Activated naive CD4-positive, alpha-beta T cell treated with anti-CD3 and anti-CD28 coated beads for 36 hours (primary cell): ENCODE measurements around the gene C15orf61. TPM values are rescaled to one million over a fixed set of nuclear protein-coding genes. Genes with fewer than 3 reads are reported as not detected.
A peak's percentile ranks its signal among the peaks of the same experiment; 100 is the strongest.

Source experiments
- CTCF ChIA-PET: fragments of 350-600 bp; sonication (Branson Sonifier 250); formaldehyde crosslinking; loops from one replicate; lab custom pipeline; 2021; ENCODE audit warnings: antibody characterized with exemption; lab: Charles Lee
- DNase-seq: peaks from one replicate; pipeline ENCODE4 v3.0.0-alpha.2; 2020
- H3K27ac Mint-ChIP-seq: one replicate; pipeline ENCODE4 v1.8.0; 2021; ENCODE audit warnings: mild to moderate bottlenecking, mixed read lengths
- H3K27me3 Mint-ChIP-seq: one replicate; pipeline ENCODE4 v1.8.0; 2021; ENCODE audit warnings: low read depth, mixed read lengths
- H3K36me3 Mint-ChIP-seq: one replicate; pipeline ENCODE4 v1.8.0; 2021; ENCODE audit warnings: low read depth, mixed read lengths
- H3K4me1 Mint-ChIP-seq: one replicate; pipeline ENCODE4 v1.8.0; 2021; ENCODE audit warnings: low read depth, mixed read lengths
- H3K4me3 Mint-ChIP-seq: one replicate; pipeline ENCODE4 v1.8.0; 2021; ENCODE audit warnings: mild to moderate bottlenecking, moderate library complexity, mixed read lengths
- H3K9me3 Mint-ChIP-seq: one replicate; pipeline ENCODE4 v1.8.0; 2021; ENCODE audit warnings: mixed read lengths
- intact Hi-C: fragments of 100-400 bp; cut with micrococcal nuclease; formaldehyde crosslinking; loops from one replicate; pipeline ENCODE4 v1.15.1; 2023
- total RNA-seq, 2 experiments: library from RNA; stranded (reverse); gene quantifications; one replicate each; pipeline ENCODE4 v1.2.3, GENCODE V29; 2021

Gene C15orf61
- total RNA-seq, 2 experiments from 2014 or later, result 6.2 to 7.2 TPM

- intact Hi-C loops, result loop anchor here (1.0 to 5.0 kb wide), 6 partner anchors 17 to 707 kb away; partner anchors contain the start of genes CLN6 and RNU6-1
Measured at GRCh38 chr15:67521783-67522568, 1.0 kb downstream of the C15orf61 start.

GRCh38 chr15:67523330-67523729 is 2.4 kb downstream of the C15orf61 start:
- H3K27me3 Mint-ChIP-seq, result no peaks in the 10 kb centered on the region
- CTCF ChIA-PET, result interaction anchor here (0.6 kb wide), 1 partner anchor 239 kb away, joined by 8 read pairs; no protein-coding TSS in a partner anchor
- H3K4me3 Mint-ChIP-seq, result peak overlapping the region; percentile 29
- no peak overlapping the region for H3K27ac Mint-ChIP-seq
- no peaks in the 10 kb centered on the region for H3K9me3 Mint-ChIP-seq
- peaks cover 3% of the 10 kb centered on the region for H3K36me3 Mint-ChIP-seq
- H3K4me1 Mint-ChIP-seq, result peaks cover 23% of the 10 kb centered on the region
- no peak for DNase-seq
- intact Hi-C loops, result loop anchor here (5.0 kb wide), 2 partner anchors 239 to 281 kb away; no protein-coding TSS in a partner anchor

More at GRCh38 chr15:67521783-67522568, 1.0 kb downstream of the C15orf61 start:
- CTCF ChIA-PET, result interaction anchor here (0.6 to 1.9 kb wide), 4 partner anchors 11 to 314 kb away, joined by 3 to 4 read pairs (median 4); partner anchors contain the start of gene MAP2K5
- peak overlapping the region; percentile 95 for H3K27ac Mint-ChIP-seq
- H3K9me3 Mint-ChIP-seq, result no peaks in the 10 kb centered on the region
- peak overlapping the region; percentile 92 for H3K4me3 Mint-ChIP-seq
- H3K36me3 Mint-ChIP-seq, result peaks cover 3% of the 10 kb centered on the region
- H3K4me1 Mint-ChIP-seq, result peaks cover 23% of the 10 kb centered on the region
- no peaks in the 10 kb centered on the region for H3K27me3 Mint-ChIP-seq
- DNase-seq, result no peak

GRCh38 chr15:67524235-67524634 is 3.3 kb downstream of the C15orf61 start:
- Mint-ChIP-seq H3K27ac (no peak overlapping the region), H3K4me3 (no peak overlapping the region), H3K36me3 (peaks cover 3% of the 10 kb centered on the region), H3K27me3 (no peaks in the 10 kb centered on the region), H3K4me1 (peaks cover 23% of the 10 kb centered on the region), H3K9me3 (no peaks in the 10 kb centered on the region)
- CTCF ChIA-PET, result interaction anchor here (0.7 to 1.1 kb wide), 3 partner anchors 67 to 312 kb away, joined by 3 to 5 read pairs (median 3); no protein-coding TSS in a partner anchor
- DNase-seq, result no peak
- intact Hi-C loops, result loop anchor here (5.0 kb wide), 2 partner anchors 238 to 282 kb away; no protein-coding TSS in a partner anchor

- Mint-ChIP-seq H3K36me3 (peaks cover 3% of the 10 kb centered on the region), H3K4me3 (no peak overlapping the region), H3K4me1 (peaks cover 15% of the 10 kb centered on the region), H3K27me3 (no peaks in the 10 kb centered on the region), H3K9me3 (no peaks in the 10 kb centered on the region), H3K27ac (no peak overlapping the region)
- CTCF ChIA-PET, result no interaction called here
- intact Hi-C loops, result no loop called here
- DNase-seq, result no peak
Measured at GRCh38 chr15:67528513-67528912, 7.6 kb downstream of the C15orf61 start.

- no peaks in the 10 kb centered on the region for H3K36me3 Mint-ChIP-seq
- H3K4me3 Mint-ChIP-seq, result no peak overlapping the region
- CTCF ChIA-PET, result no interaction called here
- intact Hi-C loops, result no loop called here
- no peak for DNase-seq
- H3K9me3 Mint-ChIP-seq, result no peaks in the 10 kb centered on the region
- H3K27me3 Mint-ChIP-seq, result no peaks in the 10 kb centered on the region
- H3K27ac Mint-ChIP-seq, result no peak overlapping the region
- H3K4me1 Mint-ChIP-seq, result peaks cover 9% of the 10 kb centered on the region
Measured at GRCh38 chr15:67531379-67531914, 10.5 kb downstream of the C15orf61 start.

GRCh38 chr15:67533873-67534272 is 12.9 kb downstream of the C15orf61 start:
- no peaks in the 10 kb centered on the region for H3K9me3 Mint-ChIP-seq

GRCh38 chr15:67534360-67534759 is 13.4 kb downstream of the C15orf61 start:
- Mint-ChIP-seq H3K27ac (no peak overlapping the region), H3K4me1 (peaks cover 16% of the 10 kb centered on the region), H3K4me3 (no peak overlapping the region), H3K27me3 (no peaks in the 10 kb centered on the region), H3K36me3 (no peaks in the 10 kb centered on the region), H3K9me3 (no peaks in the 10 kb centered on the region)
- CTCF ChIA-PET, result no interaction called here
- no peak for DNase-seq
- intact Hi-C loops, result no loop called here

More at GRCh38 chr15:67533873-67534272, 12.9 kb downstream of the C15orf61 start:
- Mint-ChIP-seq H3K27ac (no peak overlapping the region), H3K4me3 (no peak overlapping the region), H3K4me1 (peaks cover 11% of the 10 kb centered on the region), H3K36me3 (no peaks in the 10 kb centered on the region), H3K27me3 (no peaks in the 10 kb centered on the region)
- no peak for DNase-seq
- CTCF ChIA-PET, result no interaction called here
- intact Hi-C loops, result no loop called here

GRCh38 chr15:67537771-67538170 is 16.8 kb downstream of the C15orf61 start:
- H3K36me3 Mint-ChIP-seq, result no peaks in the 10 kb centered on the region
- CTCF ChIA-PET, result no interaction called here
- intact Hi-C loops, result no loop called here
- H3K27ac Mint-ChIP-seq, result no peak overlapping the region
- no peak overlapping the region for H3K4me3 Mint-ChIP-seq
- no peaks in the 10 kb centered on the region for H3K9me3 Mint-ChIP-seq
- no peaks in the 10 kb centered on the region for H3K27me3 Mint-ChIP-seq
- no peak for DNase-seq
- H3K4me1 Mint-ChIP-seq, result peaks cover 23% of the 10 kb centered on the region

GRCh38 chr15:67542420-67543347 is 21.8 kb downstream of the C15orf61 start, which contains the start of gene MAP2K5:
Gene MAP2K5, plus strand, starts transcription at chr15:67542703. Its CDS starts 633 bp downstream, at chr15:67543336.
- Mint-ChIP-seq H3K36me3 (no peaks in the 10 kb centered on the region), H3K27me3 (no peaks in the 10 kb centered on the region), H3K4me1 (peaks cover 47% of the 10 kb centered on the region), H3K27ac (peak within 1 kb of the TSS; percentile 95), H3K9me3 (no peaks in the 10 kb centered on the region), H3K4me3 (peak within 1 kb of the TSS; percentile 91)
- CTCF ChIA-PET, result interaction anchor here (0.7 kb wide), 1 partner anchor 21 kb away, joined by 3 read pairs; no protein-coding TSS in a partner anchor
- intact Hi-C loops, result loop anchor here (5.0 to 10.0 kb wide), 4 partner anchors 220 to 735 kb away; partner anchors contain the start of genes FEM1B and PIAS1
- peak; percentile 84 for DNase-seq

GRCh38 chr15:67543348-67543718 is 22.4 kb downstream of the C15orf61 start:
- Mint-ChIP-seq H3K4me3 (peak overlapping the region; percentile 91), H3K27ac (peak overlapping the region; percentile 83), H3K36me3 (no peaks in the 10 kb centered on the region), H3K27me3 (no peaks in the 10 kb centered on the region), H3K9me3 (no peaks in the 10 kb centered on the region), H3K4me1 (peaks cover 53% of the 10 kb centered on the region)
- CTCF ChIA-PET, result no interaction called here
- DNase-seq, result no peak
- intact Hi-C loops, result loop anchor here (5.0 to 10.0 kb wide), 4 partner anchors 219 to 734 kb away; partner anchors contain the start of genes FEM1B and PIAS1

GRCh38 chr15:67544475-67544874 is 23.5 kb downstream of the C15orf61 start:
- no peaks in the 10 kb centered on the region for H3K36me3 Mint-ChIP-seq
- H3K27me3 Mint-ChIP-seq, result no peaks in the 10 kb centered on the region
- H3K9me3 Mint-ChIP-seq, result no peaks in the 10 kb centered on the region
- H3K27ac Mint-ChIP-seq, result no peak overlapping the region
- no peak for DNase-seq
- H3K4me1 Mint-ChIP-seq, result peaks cover 46% of the 10 kb centered on the region
- intact Hi-C loops, result loop anchor here (5.0 to 10.0 kb wide), 4 partner anchors 218 to 733 kb away; partner anchors contain the start of genes FEM1B and PIAS1
- CTCF ChIA-PET, result no interaction called here
- H3K4me3 Mint-ChIP-seq, result no peak overlapping the region
